HG03575 (cell line): ENCODE results near the gene F13A1.

ENCODE experiments used
- ATAC-seq: cut with Tn5 transposase; IDR thresholded peaks from one replicate; pipeline ENCODE4 v1.9.1; 2021; ENCODE audit not compliant: unreplicated experiment, insufficient number of reproducible peaks, low FRiP score; ENCODE audit errors: extremely low read depth

Gene F13A1

GRCh38 chr6:6152060-6152459 lies 168.4 kb downstream of the F13A1 start:
- no peak for ATAC-seq

GRCh38 chr6:6148192-6148815 lies 172.2 kb downstream of the F13A1 start:
- no peak for ATAC-seq

- ATAC-seq = no peak
Observed at GRCh38 chr6:6131492-6132109, 188.9 kb downstream of the F13A1 start.

- no peak for ATAC-seq
Observed at GRCh38 chr6:6125495-6125894, 195.0 kb downstream of the F13A1 start.

GRCh38 chr6:6123803-6124202 lies 196.7 kb downstream of the F13A1 start:
- ATAC-seq = no peak

- no peak for ATAC-seq
Observed at GRCh38 chr6:6121943-6122342, 198.5 kb downstream of the F13A1 start.

- ATAC-seq = no peak
Observed at GRCh38 chr6:6105472-6106036, 214.9 kb downstream of the F13A1 start.
